K562 (cell line): ENCODE data around the gene PAIP2. TPM values are rescaled to one million over a fixed set of nuclear protein-coding genes. Genes with fewer than 3 reads are reported as not detected.

Experiments
- ATAC-seq: fragments of 200-7000 bp; cut with Tn5 transposase; 3 replicates; pipeline ENCODE4 v1.9.1; 2020; ENCODE audit warnings: moderate library complexity
- BruUV-seq: library from RNA; stranded (reverse); fragments of 400-500 nt; replicated peaks from 2 replicates; lab custom pipeline; 2021; lab: Mats Ljungman, UMichigan
- CTCF ChIA-PET: fragments of 300-600 bp; formaldehyde crosslinking; extraction: SDS; loops from one replicate; lab custom pipeline; 2021; ENCODE audit warnings: low intra/inter-chr PET ratio; lab: Yijun Ruan, JAX
- POLR2A ChIA-PET: fragments of 300-600, 350-650 bp; sonication (Branson Sonifier 250); formaldehyde crosslinking; extraction: SDS; loops from one replicate; lab custom pipeline; 2021; ENCODE audit warnings: antibody characterized with exemption, inconsistent platforms; lab: Yijun Ruan, JAX
- DNase-seq, 4 experiments: peaks; one replicate each; pipeline versions ENCODE4 v3.0.0 to v3.0.0-alpha.2; 2011 to 2018; ENCODE audit warnings: low spot score in 3 of 4, mixed read lengths in 3 of 4; ENCODE audit errors: extremely low read depth in 1 of 4
- FAIRE-seq: peaks from 2 replicates; lab custom pipeline; 2011; peaks lifted over from hg19 to GRCh38; lab: Jason Lieb, UNC
- H2AFZ ChIP-seq: 2 replicates; pipeline ENCODE4 v1.6.0; 2011; ENCODE audit warnings: low read depth, low read length, control low read depth, inconsistent platforms
- H3K27ac ChIP-seq: fragments of 200-600 bp; 3 replicates; pipeline ENCODE4 v1.8.0; 2011; ENCODE audit warnings: low read depth, mild to moderate bottlenecking, control low read depth, inconsistent platforms, low read length, moderate library complexity, mixed read lengths; ENCODE audit errors: extremely low read depth
- H3K27me3 ChIP-seq, 2 experiments: fragments of 300-600 bp in 1 of 2; 2 replicates in 1 of 2; 3 replicates in 1 of 2; pipeline versions ENCODE4 v1.6.0 to v1.8.0; 2011; ENCODE audit warnings: inconsistent platforms in 2 of 2, low read length in 2 of 2, mild to moderate bottlenecking in 1 of 2, mixed read lengths in 1 of 2, moderate library complexity in 1 of 2; ENCODE audit not compliant: control insufficient read depth in 2 of 2, insufficient read depth in 2 of 2
- H3K36me3 ChIP-seq: fragments of 300-600 bp; 3 replicates; pipeline ENCODE4 v1.8.0; 2011; ENCODE audit warnings: mild to moderate bottlenecking, low read length, inconsistent platforms; ENCODE audit not compliant: control insufficient read depth, insufficient read depth
- H3K4me1 ChIP-seq, 2 experiments: fragments of 200-600 bp in 1 of 2; replicated peaks in 1 of 2; 2 replicates in 1 of 2; 3 replicates in 1 of 2; pipeline versions ENCODE4 v1.5.1 to v1.8.0; 2011; ENCODE audit warnings: inconsistent platforms in 2 of 2, low read length in 2 of 2, mild to moderate bottlenecking in 1 of 2, mixed read lengths in 1 of 2, moderate library complexity in 1 of 2; ENCODE audit not compliant: control insufficient read depth in 2 of 2, insufficient read depth in 2 of 2
- H3K4me2 ChIP-seq: 2 replicates; pipeline ENCODE4 v1.6.1; 2011; ENCODE audit warnings: low read length, control low read depth, inconsistent platforms, mixed read lengths; ENCODE audit not compliant: insufficient read depth
- H3K4me3 ChIP-seq: fragments of 200-600 bp; sonication (generic), shearing (Covaris generic); 2 replicates; pipeline ENCODE4 v1.5.1; 2016; ENCODE audit warnings: control low read depth, inconsistent platforms
- H3K79me2 ChIP-seq: fragments of 200-600 bp; 3 replicates; pipeline ENCODE4 v1.8.0; 2011; ENCODE audit warnings: low read length, inconsistent platforms; ENCODE audit not compliant: control insufficient read depth, insufficient read depth
- H3K9ac ChIP-seq, 2 experiments: 2 replicates each; pipeline versions ENCODE4 v1.6.0 to v1.6.1; 2011; ENCODE audit warnings: low read depth in 2 of 2, low read length in 2 of 2, control low read depth in 1 of 2, inconsistent platforms in 1 of 2, mild to moderate bottlenecking in 1 of 2, mixed read lengths in 1 of 2; ENCODE audit not compliant: insufficient read depth in 1 of 2
- H3K9me1 ChIP-seq: one replicate; pipeline ENCODE4 v1.6.0; 2011; ENCODE audit warnings: inconsistent platforms, mild to moderate bottlenecking, low read length, moderate library complexity; ENCODE audit not compliant: control insufficient read depth, insufficient read depth
- H3K9me3 ChIP-seq: replicated peaks from 2 replicates; pipeline ENCODE4 v1.5.1; 2011; ENCODE audit warnings: low read depth, low read length, inconsistent platforms; ENCODE audit not compliant: control insufficient read depth, insufficient read depth
- H4K20me1 ChIP-seq: replicated peaks from 2 replicates; pipeline ENCODE4 v1.6.1; 2011; ENCODE audit warnings: low read length, inconsistent platforms, mixed read lengths; ENCODE audit not compliant: control insufficient read depth, insufficient read depth
- CBX5 ChIP-seq: IDR thresholded peaks from 2 replicates; pipeline ENCODE4 v1.6.1; 2014; ENCODE audit warnings: low read depth, borderline replicate concordance
- CTBP1 ChIP-seq: fragments of 450-650 bp; IDR thresholded peaks from 2 replicates; pipeline ENCODE4 v1.6.1; 2016; ENCODE audit warnings: borderline replicate concordance
- ELF1 ChIP-seq: fragments of 200-800 bp; sonication (Bioruptor generic); IDR thresholded peaks from 2 replicates; pipeline ENCODE4 v1.6.1; 2016; ENCODE audit warnings: missing genetic modification characterization, missing compliant biosample characterization
- KLF16 ChIP-seq: IDR thresholded peaks from 2 replicates; pipeline ENCODE4 v1.6.1; 2016; ENCODE audit warnings: antibody characterized with exemption
- L3MBTL2 ChIP-seq: fragments of 450-650 bp; IDR thresholded peaks from 2 replicates; pipeline ENCODE4 v1.6.1; 2016; ENCODE audit warnings: mild to moderate bottlenecking, moderate library complexity
- MCM7 ChIP-seq, 2 experiments: fragments of 450-650 bp; IDR thresholded peaks; 2 replicates each; pipeline ENCODE4 v1.6.1; 2016 to 2018
- NR3C1 ChIP-seq: sonication (generic); formaldehyde crosslinking; IDR thresholded peaks from 2 replicates; pipeline ENCODE4 v1.8.1; 2022; ENCODE audit warnings: missing genetic modification reagents
- RNF2 ChIP-seq: sonication (generic); IDR thresholded peaks from 2 replicates; pipeline ENCODE4 v1.6.1; 2016
- SMARCA4 ChIP-seq: fragments of 450-650 bp; IDR thresholded peaks from 2 replicates; pipeline ENCODE4 v1.6.1; 2016
- U2AF2 ChIP-seq: fragments of 200-400 bp; formaldehyde crosslinking; optimal IDR thresholded peaks from 2 replicates; pipeline ENCODE3; 2017; ENCODE audit warnings: low read depth, mild to moderate bottlenecking, low read length
- ZKSCAN3 ChIP-seq: fragments of 250-450 bp; sonication (Bioruptor Pico); IDR thresholded peaks from 2 replicates; pipeline ENCODE4 v1.4.0; 2020
- ZNF274 ChIP-seq: IDR thresholded peaks from 2 replicates; pipeline ENCODE4 v1.6.1; 2011; ENCODE audit warnings: low read depth, mild to moderate bottlenecking, low read length, moderate library complexity, borderline replicate concordance
- ZNF408 ChIP-seq: fragments of 250-450 bp; sonication (Bioruptor Pico); IDR thresholded peaks from 2 replicates; pipeline ENCODE4 v1.4.0; 2020; ENCODE audit warnings: low read depth, mild to moderate bottlenecking, moderate library complexity
- ZNF57 ChIP-seq: fragments of 450-650 bp; formaldehyde crosslinking; IDR thresholded peaks from 2 replicates; pipeline ENCODE4 v1.4.0; 2020; ENCODE audit warnings: mild to moderate bottlenecking, moderate library complexity
- ZNF696 ChIP-seq: fragments of 250-450 bp; sonication (Bioruptor Pico); conservative IDR thresholded peaks from 2 replicates; pipeline ENCODE4 v1.4.0; 2020; ENCODE audit warnings: mild to moderate bottlenecking, moderate library complexity
- WGBS: fragments of 100-300 bp; shearing (Covaris generic); methylation state at CpG from one replicate; pipeline ENCODE4 v1.1.6; 2016; ENCODE audit warnings: low coverage, mixed read lengths; ENCODE audit not compliant: insufficient coverage; ENCODE audit errors: missing lambda C conversion rate; 5-methylcytosine and 5-hydroxymethylcytosine counted together
- in situ Hi-C: fragments of 300-500 bp; cut with MboI; formaldehyde crosslinking; loops from 4 replicates; pipeline ENCODE4 v1.15.0; 2018; ENCODE audit warnings: inconsistent platforms, mixed read lengths
- intact Hi-C: fragments of 100-400 bp; cut with micrococcal nuclease; formaldehyde crosslinking; loops from 2 replicates; pipeline ENCODE4 v1.14.2; 2022
- polyA plus RNA-seq, 8 experiments: library from polyadenylated mRNA; depleted of rRNA in 4 of 8; stranded (reverse) in 5 of 8; unstranded in 3 of 8; fragments of >200 nt; fragmentation: Nextera tagmentation in 2 of 8; fragmentation: Illumina TruSeq in 1 of 8; extraction: Ambion mirVana in 2 of 8; extraction: Trizol in 1 of 8; gene quantifications; 2 replicates each; pipeline versions ENCODE4 v1.2.1 to v1.2.3, GENCODE V29; 2011 to 2014; ENCODE audit warnings: inconsistent platforms in 1 of 8, missing spikeins in 1 of 8
- total RNA-seq, 7 experiments: library from RNA; depleted of rRNA in 6 of 7; stranded (reverse); fragments of >200 nt in 6 of 7; fragmentation: Illumina TruSeq in 2 of 7; extraction: Trizol in 2 of 7; gene quantifications; 2 replicates each; pipeline versions ENCODE4 v1.2.1 to v1.2.3, GENCODE V29; 2011 to 2021; ENCODE audit warnings: low replicate concordance in 1 of 7
- TF ChIP-seq, protein P1 (sequence below): fragments of 250-450 bp; sonication (Bioruptor Pico); IDR thresholded peaks from 2 replicates; pipeline ENCODE4 v1.8.0; 2021; ENCODE audit warnings: moderate library complexity, mild to moderate bottlenecking, inconsistent platforms
- TF ChIP-seq, protein P2 (sequence below): fragments of 450-650 bp; formaldehyde crosslinking; IDR thresholded peaks from 2 replicates; pipeline ENCODE4 v1.4.0; 2020; ENCODE audit warnings: mild to moderate bottlenecking, moderate library complexity

The PAIP2 gene
- total and polyA plus RNA-seq, 9 of the 15 experiments (the other 6 are each of a cell fraction or from before 2014, with no cell fraction given), result 78.3 to 187 (median 128) TPM

DNA sequence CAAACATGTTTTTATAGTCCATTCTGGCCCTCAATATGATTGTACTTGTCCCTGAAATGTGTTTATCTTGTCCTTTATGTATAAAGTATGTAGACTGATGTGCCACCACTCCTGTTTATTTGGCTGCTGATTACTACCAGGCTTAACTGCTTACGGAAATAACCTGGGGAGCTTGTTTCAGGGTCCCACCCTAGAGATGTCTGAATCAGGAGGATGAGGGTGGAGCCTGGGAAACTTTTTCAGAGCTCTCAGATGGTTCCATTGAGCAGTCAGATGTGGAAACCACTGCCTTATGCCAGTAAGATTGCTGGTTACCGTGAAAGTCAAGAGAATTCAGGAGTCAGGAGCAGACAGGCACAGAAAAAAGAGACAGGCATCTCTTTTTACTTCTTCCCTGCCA, 22.3 kb downstream of the PAIP2 start:
- FAIRE-seq (no peak), ATAC-seq (no peak), DNase-seq (no peak)
- CTCF ChIA-PET, result no interaction called here
- 89% methylated on average over 2 of the region's 2 CpGs for WGBS
- H3K4me1 ChIP-seq, result no peaks in the 10 kb centered on the region
- no TSS peak for BruUV-seq
- no peaks in the 10 kb centered on the region for H3K9me1 ChIP-seq
- no peak for TF ChIP-seq CBX5
- no peak for TF ChIP-seq CTBP1
- TF ChIP-seq, protein P1, sequence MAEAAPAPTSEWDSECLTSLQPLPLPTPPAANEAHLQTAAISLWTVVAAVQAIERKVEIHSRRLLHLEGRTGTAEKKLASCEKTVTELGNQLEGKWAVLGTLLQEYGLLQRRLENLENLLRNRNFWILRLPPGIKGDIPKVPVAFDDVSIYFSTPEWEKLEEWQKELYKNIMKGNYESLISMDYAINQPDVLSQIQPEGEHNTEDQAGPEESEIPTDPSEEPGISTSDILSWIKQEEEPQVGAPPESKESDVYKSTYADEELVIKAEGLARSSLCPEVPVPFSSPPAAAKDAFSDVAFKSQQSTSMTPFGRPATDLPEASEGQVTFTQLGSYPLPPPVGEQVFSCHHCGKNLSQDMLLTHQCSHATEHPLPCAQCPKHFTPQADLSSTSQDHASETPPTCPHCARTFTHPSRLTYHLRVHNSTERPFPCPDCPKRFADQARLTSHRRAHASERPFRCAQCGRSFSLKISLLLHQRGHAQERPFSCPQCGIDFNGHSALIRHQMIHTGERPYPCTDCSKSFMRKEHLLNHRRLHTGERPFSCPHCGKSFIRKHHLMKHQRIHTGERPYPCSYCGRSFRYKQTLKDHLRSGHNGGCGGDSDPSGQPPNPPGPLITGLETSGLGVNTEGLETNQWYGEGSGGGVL (CRISPR knock-in tag), result no peak
- peaks cover 4% of the 10 kb centered on the region; the same call in 1 of the 2 replicates for H4K20me1 ChIP-seq
- H3K36me3 ChIP-seq, result peaks cover 53% of the 10 kb centered on the region
- no peak overlapping the region for H3K4me3 ChIP-seq
- no peak overlapping the region for H3K27ac ChIP-seq
- H3K9ac ChIP-seq, result no peak overlapping the region
- H3K79me2 ChIP-seq, result peaks cover 32% of the 10 kb centered on the region
- intact Hi-C loops (no loop called here), in situ Hi-C loops (no loop called here)
- H3K4me2 ChIP-seq, result no peak overlapping the region
- no peaks in the 10 kb centered on the region for H3K9me3 ChIP-seq
- POLR2A ChIA-PET, result interaction anchor here (1.5 kb wide), 1 partner anchor 18 kb away, joined by 6 read pairs; no protein-coding TSS in a partner anchor
- no peak overlapping the region for H2AFZ ChIP-seq
- no peaks in the 10 kb centered on the region for H3K27me3 ChIP-seq

GRCh38 chr5:139364466-139364865, 22.8 kb downstream of the PAIP2 start:
- H3K4me3 ChIP-seq, result no peak overlapping the region
- no peak for ATAC-seq
- no peaks in the 10 kb centered on the region for H3K9me1 ChIP-seq
- peaks cover 57% of the 10 kb centered on the region for H3K36me3 ChIP-seq
- no peak overlapping the region for H2AFZ ChIP-seq
- H3K27me3 ChIP-seq, result no peaks in the 10 kb centered on the region
- H3K9me3 ChIP-seq, result no peaks in the 10 kb centered on the region
- no peak overlapping the region for H3K9ac ChIP-seq
- no peak overlapping the region for H3K27ac ChIP-seq
- BruUV-seq, result no TSS peak
- WGBS, result 78% methylated on average over 2 of the region's 2 CpGs
- no peak for FAIRE-seq
- H4K20me1 ChIP-seq, result peaks cover 4% of the 10 kb centered on the region; the same call in 1 of the 2 replicates
- DNase-seq, result no peak
- in situ Hi-C loops, result no loop called here
- H3K4me2 ChIP-seq, result no peak overlapping the region
- ChIA-PET POLR2A (interaction anchor here (1.5 kb wide), 1 partner anchor 18 kb away, joined by 6 read pairs; no protein-coding TSS in a partner anchor), CTCF (no interaction called here)
- no peaks in the 10 kb centered on the region for H3K4me1 ChIP-seq
- H3K79me2 ChIP-seq, result peaks cover 27% of the 10 kb centered on the region
- intact Hi-C loops, result no loop called here
- TF ChIP-seq, protein P2, sequence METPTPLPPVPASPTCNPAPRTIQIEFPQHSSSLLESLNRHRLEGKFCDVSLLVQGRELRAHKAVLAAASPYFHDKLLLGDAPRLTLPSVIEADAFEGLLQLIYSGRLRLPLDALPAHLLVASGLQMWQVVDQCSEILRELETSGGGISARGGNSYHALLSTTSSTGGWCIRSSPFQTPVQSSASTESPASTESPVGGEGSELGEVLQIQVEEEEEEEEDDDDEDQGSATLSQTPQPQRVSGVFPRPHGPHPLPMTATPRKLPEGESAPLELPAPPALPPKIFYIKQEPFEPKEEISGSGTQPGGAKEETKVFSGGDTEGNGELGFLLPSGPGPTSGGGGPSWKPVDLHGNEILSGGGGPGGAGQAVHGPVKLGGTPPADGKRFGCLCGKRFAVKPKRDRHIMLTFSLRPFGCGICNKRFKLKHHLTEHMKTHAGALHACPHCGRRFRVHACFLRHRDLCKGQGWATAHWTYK (CRISPR knock-in tag), result no peak
- TF ChIP-seq ZKSCAN3 (CRISPR knock-in tag), result no peak
- no peak for TF ChIP-seq KLF16
- TF ChIP-seq MCM7 (IDR thresholded peaks at IDR 0.05), result no peak
- TF ChIP-seq L3MBTL2, result no peak
- no peak for TF ChIP-seq ZNF696 (CRISPR knock-in tag)
- no peak for TF ChIP-seq SMARCA4
- no peak for TF ChIP-seq U2AF2
- no peak for TF ChIP-seq ZNF408 (CRISPR knock-in tag)
- no peak for TF ChIP-seq RNF2
- TF ChIP-seq ZNF57 (CRISPR knock-in tag), result no peak
- no peak for TF ChIP-seq NR3C1 (CRISPR knock-in tag)
- no peak for TF ChIP-seq ELF1 (tag)
- no peak for TF ChIP-seq ZNF274
